ENCODE results near the gene LAMB4. TPM values are rescaled to one million over a fixed set of nuclear protein-coding genes. Genes with fewer than 3 reads are reported as not detected.
"Not testable (repeated sequence)": the region's sequence is repeated elsewhere in the genome, so short reads cannot be mapped to it uniquely, and the experiment has no call there.

LAMB4 gene
- total and polyA plus RNA-seq, 2 experiments from 2014 or later, result 0.16 TPM; not detected in 1

DNA sequence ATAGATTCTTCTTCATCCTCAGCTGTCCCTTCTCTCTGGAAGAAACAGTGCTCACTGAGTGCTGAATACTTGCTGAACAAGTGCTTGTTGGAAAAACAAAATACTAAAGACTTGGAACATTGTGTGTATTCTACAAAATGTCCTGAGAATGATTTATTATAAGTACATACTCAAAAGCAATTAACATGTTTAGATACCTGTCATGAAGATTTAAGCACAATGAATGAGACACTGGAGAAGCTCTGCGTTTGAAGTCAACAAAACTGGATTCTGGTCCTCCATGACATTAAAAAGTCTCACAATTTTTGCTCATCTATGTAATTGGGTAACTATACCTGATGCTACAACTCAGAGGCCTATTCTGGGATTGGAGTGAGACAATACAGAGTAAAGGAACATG lies 92.4 kb downstream of the LAMB4 start:
- no peaks in the 10 kb centered on the region for H3K36me3 ChIP-seq (ENCODE audit: low read depth)
- no peak for TF ChIP-seq EZH2 (IDR thresholded peaks at IDR 0.05; ENCODE audit: insufficient read depth, poor library complexity, severe bottlenecking)
- no peak for TF ChIP-seq EZH2phosphoT487 (IDR thresholded peaks at IDR 0.05; ENCODE audit: insufficient read depth, low read depth)
- no peak overlapping the region for H3K9ac ChIP-seq
- no peaks in the 10 kb centered on the region for H3K9me2 ChIP-seq (ENCODE audit: insufficient read depth)
- no peaks in the 10 kb centered on the region for H3K27me3 ChIP-seq (replicated peaks; ENCODE audit: insufficient read depth)
- no peaks in the 10 kb centered on the region for H3K9me3 ChIP-seq (ENCODE audit: low read depth)
- no peaks in the 10 kb centered on the region for H3K79me2 ChIP-seq (ENCODE audit: insufficient read depth)
- no peak overlapping the region for H2AFZ ChIP-seq
- H3K4me1 ChIP-seq (ENCODE audit: insufficient read depth), result no peaks in the 10 kb centered on the region
- H3K4me3 ChIP-seq, result no peak overlapping the region
- no peak overlapping the region for H3K4me2 ChIP-seq (ENCODE audit: unreplicated experiment)
- in situ Hi-C loops (cut with MboI), result no loop called here
- H4K20me1 ChIP-seq (ENCODE audit: insufficient read depth), result no peaks in the 10 kb centered on the region
- DNase-seq, result no peak
- WGBS, 2 experiments (ENCODE audit: low coverage in 1 of 2, low lambda C conversion rate in 2 of 2, missing lambda C conversion rate in 2 of 2), result 91 to 95% methylated on average over 1 of the region's 1 CpG
- no peaks in the 10 kb centered on the region for H3F3A ChIP-seq (ENCODE audit: insufficient read depth)
- H3K27ac ChIP-seq, result no peak overlapping the region

DNA sequence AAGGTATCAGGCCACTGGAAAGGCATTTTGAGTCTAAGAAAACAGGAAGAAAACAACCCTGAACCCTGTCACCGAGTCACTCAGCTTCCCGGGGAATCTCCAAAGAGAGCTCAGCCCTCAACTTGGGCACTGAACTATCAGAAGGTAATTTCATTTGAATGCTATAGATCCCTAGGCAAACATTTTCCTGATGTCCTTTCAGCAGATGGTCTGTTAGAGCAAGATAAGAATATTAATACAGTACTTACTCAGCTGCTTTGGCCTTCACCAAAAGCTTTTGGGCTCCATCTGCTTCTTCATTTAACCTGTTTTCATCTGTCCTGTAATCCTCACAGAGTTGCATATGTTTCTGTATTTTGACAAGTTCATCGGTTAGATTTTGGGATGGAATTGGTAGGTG lies 93.0 kb downstream of the LAMB4 start:
- H2AFZ ChIP-seq, result no peak overlapping the region
- H3K4me3 ChIP-seq, result no peak overlapping the region
- H3K9me2 ChIP-seq (ENCODE audit: insufficient read depth), result no peaks in the 10 kb centered on the region
- in situ Hi-C loops (cut with MboI), result no loop called here
- no peaks in the 10 kb centered on the region for H3K79me2 ChIP-seq (ENCODE audit: insufficient read depth)
- TF ChIP-seq EZH2 (IDR thresholded peaks at IDR 0.05; ENCODE audit: insufficient read depth, poor library complexity, severe bottlenecking) (no peak), EZH2phosphoT487 (IDR thresholded peaks at IDR 0.05; ENCODE audit: insufficient read depth, low read depth) (no peak)
- WGBS, 2 experiments (ENCODE audit: low coverage in 1 of 2, low lambda C conversion rate in 2 of 2, missing lambda C conversion rate in 2 of 2), result 89 to 98% methylated on average over 3 of the region's 3 CpGs
- H3K9me3 ChIP-seq (ENCODE audit: low read depth), result no peaks in the 10 kb centered on the region
- no peaks in the 10 kb centered on the region for H3K27me3 ChIP-seq (replicated peaks; ENCODE audit: insufficient read depth)
- no peaks in the 10 kb centered on the region for H4K20me1 ChIP-seq (ENCODE audit: insufficient read depth)
- no peaks in the 10 kb centered on the region for H3K4me1 ChIP-seq (ENCODE audit: insufficient read depth)
- DNase-seq, result no peak
- H3K36me3 ChIP-seq (ENCODE audit: low read depth), result no peaks in the 10 kb centered on the region
- H3F3A ChIP-seq (ENCODE audit: insufficient read depth), result no peaks in the 10 kb centered on the region
- H3K4me2 ChIP-seq (ENCODE audit: unreplicated experiment), result no peak overlapping the region
- no peak overlapping the region for H3K27ac ChIP-seq
- no peak overlapping the region for H3K9ac ChIP-seq

DNA sequence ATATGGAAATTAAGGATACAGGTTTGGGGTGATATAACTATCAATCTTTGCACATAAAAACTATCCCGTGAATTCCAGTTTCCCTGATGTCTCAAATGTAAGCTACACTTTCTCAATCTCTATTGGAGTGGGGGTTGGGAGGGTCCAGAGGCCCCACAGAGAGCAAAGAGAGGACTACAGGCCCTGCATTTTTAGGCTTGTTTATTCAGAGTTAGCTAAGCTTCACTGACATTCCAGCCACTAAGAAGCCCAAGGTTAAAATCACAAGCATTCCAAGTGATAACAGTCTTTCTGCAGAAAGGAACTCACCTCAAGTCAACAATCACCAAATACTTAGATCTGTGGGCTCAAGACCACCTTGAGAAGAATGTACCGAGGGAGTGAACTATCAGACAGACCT lies 95.6 kb downstream of the LAMB4 start:
- DNase-seq, result no peak
- Histone ChIP-seq H3K9me2 (ENCODE audit: insufficient read depth) (no peaks in the 10 kb centered on the region), H3K4me2 (ENCODE audit: unreplicated experiment) (no peak overlapping the region), H4K20me1 (ENCODE audit: insufficient read depth) (no peaks in the 10 kb centered on the region), H3F3A (ENCODE audit: insufficient read depth) (peaks cover 16% of the 10 kb centered on the region), H3K27me3 (replicated peaks; ENCODE audit: insufficient read depth) (no peaks in the 10 kb centered on the region), H3K27ac (no peak overlapping the region), H3K9me3 (ENCODE audit: low read depth) (no peaks in the 10 kb centered on the region), H3K4me1 (ENCODE audit: insufficient read depth) (peaks cover 14% of the 10 kb centered on the region), H3K9ac (no peak overlapping the region), H3K4me3 (no peak overlapping the region), H2AFZ (no peak overlapping the region), H3K79me2 (ENCODE audit: insufficient read depth) (no peaks in the 10 kb centered on the region), H3K36me3 (ENCODE audit: low read depth) (no peaks in the 10 kb centered on the region)
- in situ Hi-C loops (cut with MboI), result no loop called here
- TF ChIP-seq EZH2phosphoT487 (IDR thresholded peaks at IDR 0.05; ENCODE audit: insufficient read depth, low read depth) (no peak), EZH2 (IDR thresholded peaks at IDR 0.05; ENCODE audit: insufficient read depth, poor library complexity, severe bottlenecking) (no peak)
- WGBS, 2 experiments (ENCODE audit: low coverage in 1 of 2, low lambda C conversion rate in 2 of 2, missing lambda C conversion rate in 2 of 2), result 80 to 89% methylated on average over 2 of the region's 2 CpGs

DNA sequence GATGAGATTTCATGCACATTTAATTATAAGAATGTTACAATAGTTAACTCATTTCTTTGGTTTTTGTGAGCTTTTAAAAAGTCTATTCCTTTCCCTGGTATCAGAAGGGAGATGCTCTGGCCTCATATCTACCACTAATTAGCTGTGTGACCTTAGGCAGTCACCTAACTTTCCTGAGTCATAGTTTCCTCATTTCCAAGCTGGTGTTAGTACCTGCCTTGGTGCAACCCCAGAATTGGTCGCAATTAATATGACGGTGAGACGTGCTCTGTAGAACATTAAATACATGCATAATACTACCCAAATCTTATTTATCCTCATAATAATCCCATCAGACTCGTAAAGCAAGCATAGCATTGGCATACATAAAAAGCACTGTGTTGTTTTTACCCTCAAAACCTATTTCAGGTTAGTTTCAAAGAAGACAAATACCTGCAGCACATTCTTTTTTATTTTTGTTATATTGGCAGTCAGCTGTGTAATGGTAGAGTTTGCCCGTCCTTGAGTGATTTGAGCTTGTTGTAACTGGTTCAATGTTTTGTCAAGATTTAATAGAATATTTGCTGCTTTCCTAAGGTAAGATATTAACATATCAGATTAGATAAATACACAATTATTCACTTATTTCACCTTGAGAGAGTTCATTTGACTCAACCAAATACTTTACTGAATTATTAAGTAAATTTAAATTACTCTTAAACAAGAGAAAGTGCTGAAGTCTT lies 96.2 kb downstream of the LAMB4 start:
- Histone ChIP-seq H3F3A (ENCODE audit: insufficient read depth) (peaks cover 21% of the 10 kb centered on the region), H3K4me2 (ENCODE audit: unreplicated experiment) (no peak overlapping the region), H3K36me3 (ENCODE audit: low read depth) (no peaks in the 10 kb centered on the region), H3K27me3 (replicated peaks; ENCODE audit: insufficient read depth) (no peaks in the 10 kb centered on the region), H3K9ac (no peak overlapping the region), H2AFZ (no peak overlapping the region), H3K79me2 (ENCODE audit: insufficient read depth) (no peaks in the 10 kb centered on the region), H3K4me3 (no peak overlapping the region), H3K4me1 (ENCODE audit: insufficient read depth) (peaks cover 19% of the 10 kb centered on the region), H3K9me3 (ENCODE audit: low read depth) (no peaks in the 10 kb centered on the region), H3K9me2 (ENCODE audit: insufficient read depth) (peaks cover 6% of the 10 kb centered on the region; the same call in 1 of the 2 replicates), H3K27ac (no peak overlapping the region), H4K20me1 (ENCODE audit: insufficient read depth) (no peaks in the 10 kb centered on the region)
- in situ Hi-C loops (cut with MboI), result no loop called here
- WGBS, 2 experiments (ENCODE audit: low coverage in 1 of 2, low lambda C conversion rate in 2 of 2, missing lambda C conversion rate in 2 of 2), result 96% methylated on average over 5 of the region's 5 CpGs
- no peak for DNase-seq
- no peak for TF ChIP-seq EZH2phosphoT487 (IDR thresholded peaks at IDR 0.05; ENCODE audit: insufficient read depth, low read depth)
- TF ChIP-seq EZH2 (IDR thresholded peaks at IDR 0.05; ENCODE audit: insufficient read depth, poor library complexity, severe bottlenecking), result no peak

DNA sequence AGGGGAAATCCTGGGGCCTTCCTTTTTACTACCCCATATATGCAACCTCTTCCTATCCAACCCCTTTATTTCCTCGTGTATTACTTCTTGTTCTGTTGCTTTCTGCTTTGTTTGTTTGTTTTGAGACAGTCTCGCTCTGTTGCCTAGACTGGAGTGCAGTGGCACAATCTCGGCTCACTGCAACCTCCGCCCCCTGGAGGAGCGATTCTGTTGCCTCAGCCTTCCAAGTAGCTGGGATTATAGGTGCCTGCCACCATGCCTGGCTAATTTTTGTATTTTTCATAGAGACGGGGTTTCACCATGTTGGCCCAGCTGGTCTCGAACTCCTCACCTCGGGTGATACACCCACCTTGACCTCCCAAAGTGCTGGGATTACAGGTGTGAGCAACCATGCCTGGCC lies 96.9 kb downstream of the LAMB4 start:
- H2AFZ ChIP-seq; H3K27me3 ChIP-seq (replicated peaks; ENCODE audit: insufficient read depth); H3K4me2 ChIP-seq (ENCODE audit: unreplicated experiment); H3K9ac ChIP-seq; H4K20me1 ChIP-seq (ENCODE audit: insufficient read depth); H3K9me3 ChIP-seq (ENCODE audit: low read depth); in situ Hi-C loops (cut with MboI); H3K36me3 ChIP-seq (ENCODE audit: low read depth); H3K9me2 ChIP-seq (ENCODE audit: insufficient read depth); H3K4me3 ChIP-seq; H3K27ac ChIP-seq; DNase-seq; H3K79me2 ChIP-seq (ENCODE audit: insufficient read depth): not testable (repeated sequence)
- peaks cover 19% of the 10 kb centered on the region for H3K4me1 ChIP-seq (ENCODE audit: insufficient read depth)
- 92 to 97% methylated on average over 8 of the region's 8 CpGs for WGBS, 2 experiments (ENCODE audit: low coverage in 1 of 2, low lambda C conversion rate in 2 of 2, missing lambda C conversion rate in 2 of 2)
- H3F3A ChIP-seq (ENCODE audit: insufficient read depth), result peaks cover 21% of the 10 kb centered on the region

All from GM23248 (cell line).